Trophoblast cell (in vitro differentiated cells and primary cell): ENCODE data around the gene ZNF107.
"Not testable (repeated sequence)": the region's sequence is repeated elsewhere in the genome, so short reads cannot be mapped to it uniquely, and the experiment has no call there.

ENCODE experiments used
- DNase-seq, 2 donors: peaks; one replicate each; pipeline ENCODE4 v3.0.0-alpha.2; 2016
- H2AFZ ChIP-seq: 2 replicates; pipeline ENCODE4 v1.6.1; 2013; ENCODE audit warnings: low read length, moderate library complexity, mild to moderate bottlenecking; ENCODE audit not compliant: insufficient read depth, poor library complexity
- H2AK5ac ChIP-seq: 2 replicates; pipeline ENCODE4 v1.6.1; 2013; ENCODE audit warnings: mild to moderate bottlenecking, low read length
- H2BK120ac ChIP-seq: 2 replicates; pipeline ENCODE4 v1.6.1; 2013; ENCODE audit warnings: low read length, mild to moderate bottlenecking, moderate library complexity; ENCODE audit not compliant: insufficient read depth, poor library complexity
- H2BK12ac ChIP-seq: 2 replicates; pipeline ENCODE4 v1.6.1; 2013; ENCODE audit warnings: mild to moderate bottlenecking, low read length, moderate library complexity
- H2BK5ac ChIP-seq: 2 replicates; pipeline ENCODE4 v1.6.1; 2013; ENCODE audit warnings: low read length, low read depth, moderate library complexity, mild to moderate bottlenecking; ENCODE audit not compliant: poor library complexity
- H3K14ac ChIP-seq: 2 replicates; pipeline ENCODE4 v1.6.1; 2013; ENCODE audit warnings: mild to moderate bottlenecking, low read length
- H3K18ac ChIP-seq: 2 replicates; pipeline ENCODE4 v1.6.1; 2013; ENCODE audit warnings: mild to moderate bottlenecking, low read length
- H3K23ac ChIP-seq: 2 replicates; pipeline ENCODE4 v1.6.1; 2013; ENCODE audit warnings: low read length
- H3K27ac ChIP-seq: 2 replicates; pipeline ENCODE4 v1.5.1; 2013; ENCODE audit warnings: low read depth, mild to moderate bottlenecking, inconsistent platforms, low read length, moderate library complexity
- H3K27me3 ChIP-seq: 2 replicates; pipeline ENCODE4 v1.6.1; 2013; ENCODE audit warnings: inconsistent platforms, mild to moderate bottlenecking, low read length, moderate library complexity; ENCODE audit not compliant: insufficient read depth
- H3K36me3 ChIP-seq, 2 experiments: 1 replicate in 1 of 2; 2 replicates in 1 of 2; pipeline ENCODE4 v1.6.1; 2013; ENCODE audit warnings: low read length in 2 of 2, mild to moderate bottlenecking in 2 of 2, moderate library complexity in 1 of 2; ENCODE audit not compliant: insufficient read depth in 2 of 2, control insufficient read depth in 1 of 2
- H3K4ac ChIP-seq: 2 replicates; pipeline ENCODE4 v1.6.1; 2013; ENCODE audit warnings: low read depth, mild to moderate bottlenecking, low read length, moderate library complexity
- H3K4me1 ChIP-seq, 2 experiments: 1 replicate in 1 of 2; 2 replicates in 1 of 2; pipeline ENCODE4 v1.6.1; 2013; ENCODE audit warnings: low read length in 2 of 2, mild to moderate bottlenecking in 2 of 2, moderate library complexity in 1 of 2; ENCODE audit not compliant: insufficient read depth in 2 of 2, control insufficient read depth in 1 of 2
- H3K4me2 ChIP-seq: 2 replicates; pipeline ENCODE4 v1.6.1; 2013; ENCODE audit warnings: inconsistent platforms, mild to moderate bottlenecking, low read length, moderate library complexity
- H3K4me3 ChIP-seq: 2 replicates; pipeline ENCODE4 v1.5.1; 2013; ENCODE audit warnings: mild to moderate bottlenecking, low read depth, low read length, inconsistent platforms
- H3K79me1 ChIP-seq: one replicate; pipeline ENCODE4 v1.6.1; 2013; ENCODE audit warnings: low read length
- H3K79me2 ChIP-seq: 2 replicates; pipeline ENCODE4 v1.6.1; 2013; ENCODE audit warnings: low read length, mild to moderate bottlenecking; ENCODE audit not compliant: control insufficient read depth, insufficient read depth, poor library complexity
- H3K9ac ChIP-seq: 2 replicates; pipeline ENCODE4 v1.6.1; 2013; ENCODE audit warnings: mild to moderate bottlenecking, low read length
- H3K9me3 ChIP-seq: 2 replicates; pipeline ENCODE4 v1.6.1; 2013; ENCODE audit warnings: low read depth, mild to moderate bottlenecking, control low read depth, inconsistent platforms, low read length; ENCODE audit not compliant: insufficient read depth
- H4K12ac ChIP-seq: 2 replicates; pipeline ENCODE4 v1.6.1; 2013; ENCODE audit warnings: low read depth, mild to moderate bottlenecking, low read length, moderate library complexity
- H4K8ac ChIP-seq: 2 replicates; pipeline ENCODE4 v1.6.1; 2013; ENCODE audit warnings: low read depth, mild to moderate bottlenecking, low read length, moderate library complexity
- H4K91ac ChIP-seq: one replicate; pipeline ENCODE4 v1.6.1; 2013; ENCODE audit warnings: low read depth, mild to moderate bottlenecking, low read length, moderate library complexity
- WGBS: extraction: QIAGEN DNeasy Blood & Tissue Kit; methylation state at CpG from one replicate; pipeline ENCODE4 v1.1.7; 2013; ENCODE audit warnings: missing lambda C conversion rate; ENCODE audit not compliant: insufficient read length, insufficient coverage; ENCODE audit errors: extremely low coverage; 5-methylcytosine and 5-hydroxymethylcytosine counted together

The ZNF107 gene

DNA sequence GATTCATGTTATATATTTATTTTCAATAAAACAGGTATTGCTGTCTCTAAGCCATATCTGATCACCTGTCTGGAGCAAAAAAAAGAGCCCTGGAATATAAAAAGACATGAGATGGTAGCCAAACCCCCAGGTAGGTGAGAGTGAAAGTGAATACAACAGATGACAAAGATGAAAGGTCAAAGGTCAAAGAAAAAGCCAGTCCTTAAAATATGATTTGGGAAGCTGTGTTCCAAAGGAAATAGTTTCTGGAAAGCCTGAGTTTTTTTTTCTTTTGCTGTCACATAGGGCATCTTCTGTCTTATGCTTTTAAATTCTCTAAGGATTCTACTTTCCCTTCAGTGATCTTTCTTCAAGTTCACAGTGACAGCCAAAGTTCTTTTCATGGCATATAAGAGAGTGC, 25.9 kb downstream of the ZNF107 start:
- H3K18ac ChIP-seq = no peak overlapping the region

GRCh38 chr7:64697863-64698262, 31.9 kb downstream of the ZNF107 start:
- H2AK5ac ChIP-seq, H2BK120ac ChIP-seq, H3K79me1 ChIP-seq, H3K4ac ChIP-seq, H3K23ac ChIP-seq, H4K12ac ChIP-seq, H4K91ac ChIP-seq, H3K14ac ChIP-seq, H3K27ac ChIP-seq, H3K79me2 ChIP-seq, DNase-seq, H3K27me3 ChIP-seq, H2BK12ac ChIP-seq, H2BK5ac ChIP-seq, H3K18ac ChIP-seq, H4K8ac ChIP-seq, H3K4me1 ChIP-seq, H2AFZ ChIP-seq, H3K4me2 ChIP-seq, H3K4me3 ChIP-seq, H3K9ac ChIP-seq, H3K9me3 ChIP-seq: not testable (repeated sequence)
- peaks cover 18% of the 10 kb centered on the region in 2 experiments for H3K36me3 ChIP-seq
- no CpG with 5 or more reads among the region's 12 CpGs for WGBS

More for the DNA sequence above, 25.9 kb downstream of the ZNF107 start:
- peaks cover 5% of the 10 kb centered on the region for H3K79me2 ChIP-seq
- no peak overlapping the region for H2AFZ ChIP-seq
- H3K23ac ChIP-seq = no peak overlapping the region
- no peak overlapping the region for H3K4me2 ChIP-seq
- DNase-seq = no peak
- H3K14ac ChIP-seq = no peak overlapping the region
- no peak overlapping the region for H2BK5ac ChIP-seq
- peaks cover 11 to 12% of the 10 kb centered on the region in 2 experiments for H3K36me3 ChIP-seq
- H2BK12ac ChIP-seq = no peak overlapping the region
- H4K91ac ChIP-seq = no peak overlapping the region
- H3K27ac ChIP-seq = no peak overlapping the region
- H3K4me1 ChIP-seq = peaks cover 9 to 14% of the 10 kb centered on the region in 2 experiments
- H2AK5ac ChIP-seq = no peak overlapping the region
- H3K9ac ChIP-seq = no peak overlapping the region
- H3K4me3 ChIP-seq = no peak overlapping the region
- no peak overlapping the region for H2BK120ac ChIP-seq
- H3K4ac ChIP-seq = no peak overlapping the region
- H3K79me1 ChIP-seq = peaks cover 10% of the 10 kb centered on the region
- no peak overlapping the region for H4K8ac ChIP-seq
- H3K27me3 ChIP-seq = no peaks in the 10 kb centered on the region
- no peaks in the 10 kb centered on the region for H3K9me3 ChIP-seq
- no peak overlapping the region for H4K12ac ChIP-seq

DNA sequence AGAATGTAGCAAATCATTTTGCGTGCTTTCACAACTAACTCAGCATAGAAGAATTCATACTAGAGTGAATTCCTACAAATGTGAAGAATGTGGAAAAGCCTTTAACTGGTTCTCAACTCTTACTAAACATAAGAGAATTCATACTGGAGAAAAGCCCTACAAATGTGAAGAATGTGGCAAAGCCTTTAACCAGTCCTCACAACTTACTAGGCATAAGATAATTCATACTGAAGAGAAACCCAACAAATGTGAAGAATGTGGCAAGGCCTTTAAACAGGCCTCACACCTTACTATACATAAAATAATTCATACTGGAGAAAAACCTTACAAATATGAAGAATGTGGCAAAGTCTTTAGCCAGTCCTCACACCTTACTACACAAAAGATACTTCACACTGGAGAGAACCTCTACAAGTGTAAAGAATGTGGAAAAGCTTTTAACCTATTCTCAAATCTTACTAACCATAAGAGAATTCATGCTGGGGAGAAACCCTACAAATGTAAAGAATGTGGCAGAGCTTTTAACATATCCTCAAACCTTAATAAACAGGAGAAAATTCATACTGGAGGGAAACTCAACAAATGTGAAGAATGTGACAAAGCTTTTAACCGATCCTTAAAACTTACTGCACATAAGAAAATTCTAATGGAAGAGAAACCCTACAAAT, 40.8 kb downstream of the ZNF107 start:
- Histone ChIP-seq H3K14ac (no peak overlapping the region), H3K18ac (no peak overlapping the region), H3K79me2 (no peaks in the 10 kb centered on the region), H2AFZ (no peak overlapping the region), H3K4me2 (no peak overlapping the region), H4K8ac (no peak overlapping the region), H2BK5ac (no peak overlapping the region), H3K27me3 (no peaks in the 10 kb centered on the region), H2BK120ac (no peak overlapping the region), H2BK12ac (no peak overlapping the region), H3K4me3 (no peak overlapping the region), H2AK5ac (no peak overlapping the region), H4K91ac (no peak overlapping the region), H4K12ac (no peak overlapping the region), H3K9me3 (peaks cover 7% of the 10 kb centered on the region), H3K4me1 (no peaks in the 10 kb centered on the region), H3K27ac (no peak overlapping the region), H3K23ac (no peak overlapping the region), H3K36me3 (peaks cover 11 to 12% of the 10 kb centered on the region in 2 experiments), H3K9ac (no peak overlapping the region), H3K4ac (no peak overlapping the region), H3K79me1 (no peaks in the 10 kb centered on the region)
- DNase-seq = peak in 1 of 2 donors; percentile 48
- no CpG with 5 or more reads among the region's 2 CpGs for WGBS

DNA sequence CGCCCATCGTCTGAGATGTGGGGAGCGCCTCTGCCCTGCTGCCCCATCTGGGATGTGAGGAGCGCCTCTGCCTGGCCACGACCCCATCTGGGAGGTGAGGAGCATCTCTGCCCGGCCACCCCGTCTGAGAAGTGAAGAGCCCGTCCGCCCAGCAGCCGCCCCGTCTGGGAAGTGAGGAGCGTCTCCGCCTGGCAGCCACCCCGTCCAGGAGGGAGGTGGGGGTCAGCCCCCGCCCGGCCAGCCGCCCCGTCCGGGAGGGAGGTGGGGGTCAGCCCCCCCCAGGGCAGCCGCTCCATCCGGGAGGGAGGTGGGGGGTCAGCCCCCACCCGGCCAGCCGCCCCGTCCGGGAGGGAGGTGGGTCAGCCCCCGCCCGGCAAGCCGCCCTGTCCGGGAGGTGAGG, 52.0 kb downstream of the ZNF107 start:
- not testable (repeated sequence) for H2BK5ac ChIP-seq, H3K4me3 ChIP-seq, H2AK5ac ChIP-seq, H3K27ac ChIP-seq, H4K12ac ChIP-seq, H3K9ac ChIP-seq, H3K27me3 ChIP-seq, H3K9me3 ChIP-seq, H3K79me2 ChIP-seq, H3K4me1 ChIP-seq, H3K23ac ChIP-seq, H2BK120ac ChIP-seq, H4K8ac ChIP-seq, DNase-seq, H3K79me1 ChIP-seq, H3K14ac ChIP-seq, H2AFZ ChIP-seq, H2BK12ac ChIP-seq, H3K18ac ChIP-seq, H3K36me3 ChIP-seq, H4K91ac ChIP-seq, H3K4me2 ChIP-seq, H3K4ac ChIP-seq
- no CpG with 5 or more reads among the region's 29 CpGs for WGBS
